Tibial nerve (tissue), 4 donors: Measurements from ENCODE around the gene SART3. TPM values are rescaled to one million over a fixed set of nuclear protein-coding genes. Genes with fewer than 3 reads are reported as not detected.

Experiments used
- DNase-seq, 2 donors: peaks; one replicate each; pipeline ENCODE4 v3.0.0-alpha.2; 2019; ENCODE audit warnings: low spot score in 2 of 2
- H3K27ac ChIP-seq, 4 donors: fragments of 200-600 bp; sonication (generic) in 3 of 4; one replicate each; pipeline ENCODE4 v1.5.1; 2017 to 2019; ENCODE audit warnings: mild to moderate bottlenecking in 1 of 4
- H3K27me3 ChIP-seq, 2 donors: fragments of 200-600 bp; sonication (generic) in 1 of 2; one replicate each; pipeline versions ENCODE4 v1.5.1 to v1.6.0; 2017 to 2019
- H3K36me3 ChIP-seq, 3 donors: fragments of 200-600 bp; sonication (generic); one replicate each; pipeline ENCODE4 v1.5.1; 2018 to 2019
- H3K4me1 ChIP-seq, 4 donors: fragments of 200-600 bp; sonication (generic) in 3 of 4; one replicate each; pipeline ENCODE4 v1.5.1; 2017 to 2019
- H3K4me3 ChIP-seq, 4 donors: fragments of 200-600 bp; sonication (generic) in 3 of 4; one replicate each; pipeline ENCODE4 v1.5.1; 2017 to 2019; ENCODE audit warnings: mild to moderate bottlenecking in 1 of 4, moderate library complexity in 1 of 4
- H3K9me3 ChIP-seq, 4 donors: fragments of 200-600 bp; sonication (generic) in 3 of 4; one replicate each; pipeline ENCODE4 v1.5.1; 2017 to 2019
- CTCF ChIP-seq, 5 experiments: fragments of 200-600 bp in 3 of 5; fragments of 450-650 bp in 2 of 5; sonication (generic) in 3 of 5; IDR thresholded peaks; one replicate each; pipeline ENCODE4 v1.5.1; 2016 to 2019; ENCODE audit warnings: antibody characterized with exemption in 5 of 5, mild to moderate bottlenecking in 3 of 5, moderate library complexity in 2 of 5
- EP300 ChIP-seq, 2 donors: sonication (generic); formaldehyde crosslinking; IDR thresholded peaks; one replicate each; pipeline ENCODE4 v1.6.1; 2017; ENCODE audit warnings: antibody characterized with exemption in 2 of 2, mild to moderate bottlenecking in 1 of 2
- POLR2A ChIP-seq, 2 donors: fragments of 450-650 bp; IDR thresholded peaks; one replicate each; pipeline ENCODE4 v1.6.1; 2017; ENCODE audit warnings: antibody characterized with exemption in 2 of 2, mild to moderate bottlenecking in 2 of 2, moderate library complexity in 2 of 2
- WGBS, 2 donors: methylation state at CpG; one replicate each; pipeline ENCODE4 v1.1.5; 2018; 5-methylcytosine and 5-hydroxymethylcytosine counted together
- total RNA-seq, 4 donors: library from RNA; depleted of rRNA; stranded (reverse); fragments of >200 nt; gene quantifications; one replicate each; pipeline ENCODE4 v1.1.0, GENCODE V29; 2016

The SART3 gene
- total RNA-seq, 4 donors from 2014 or later, result 51.3 to 70.1 (median 63.4) TPM

- H3K9me3 ChIP-seq, result no peaks in the 10 kb centered on the region
- H3K36me3 ChIP-seq, result no peaks in the 10 kb centered on the region
- H3K4me3 ChIP-seq, result no peak overlapping the region
- peaks cover 0 to 35% (median 10%) of the 10 kb centered on the region in 4 donors for H3K4me1 ChIP-seq
- 77 to 82% methylated on average over 9 to 10 of the region's 10 CpGs for WGBS, 2 donors
- DNase-seq, result no peak
- TF ChIP-seq EP300 (IDR thresholded peaks at IDR 0.05), result no peak
- TF ChIP-seq CTCF (IDR thresholded peaks at IDR 0.05), result no peak
- no peak for TF ChIP-seq POLR2A (IDR thresholded peaks at IDR 0.05)
- H3K27me3 ChIP-seq, result no peaks in the 10 kb centered on the region
- H3K27ac ChIP-seq, result peak overlapping the region in 2 of 4 donors; percentile 65 to 78
These were observed 22.2 kb upstream of the SART3 start for GRCh38 chr12:108582978-108583770.

DNA sequence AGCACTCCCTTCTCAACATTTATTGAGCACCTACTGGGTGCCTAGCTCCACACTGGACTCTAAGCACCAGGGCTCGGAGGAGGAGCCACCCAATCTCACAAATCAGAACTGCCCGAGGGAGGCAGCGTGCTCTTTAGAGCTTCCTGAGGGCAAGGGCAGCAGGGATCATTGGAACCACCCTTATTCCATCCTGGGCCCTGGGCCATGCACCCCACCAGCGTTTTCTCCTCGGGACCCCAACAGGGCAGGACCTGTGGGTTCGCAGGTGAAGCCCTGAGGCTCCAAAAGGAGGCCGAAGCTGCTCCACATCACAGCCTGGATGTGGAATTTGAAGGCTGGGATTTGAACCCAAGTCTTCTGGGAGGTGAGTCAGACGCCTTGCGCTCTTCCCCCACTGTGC, 21.5 kb upstream of the SART3 start:
- Histone ChIP-seq H3K27ac (peak overlapping the region in 2 of 4 donors; percentile 65 to 78), H3K4me3 (no peak overlapping the region), H3K4me1 (peaks cover 0 to 35% (median 10%) of the 10 kb centered on the region in 4 donors), H3K9me3 (no peaks in the 10 kb centered on the region), H3K27me3 (no peaks in the 10 kb centered on the region), H3K36me3 (no peaks in the 10 kb centered on the region)
- WGBS, 2 donors, result 81 to 90% methylated on average over 9 of the region's 9 CpGs
- DNase-seq, result no peak
- TF ChIP-seq CTCF (IDR thresholded peaks at IDR 0.05) (no peak), POLR2A (IDR thresholded peaks at IDR 0.05) (no peak), EP300 (IDR thresholded peaks at IDR 0.05) (no peak)

DNA sequence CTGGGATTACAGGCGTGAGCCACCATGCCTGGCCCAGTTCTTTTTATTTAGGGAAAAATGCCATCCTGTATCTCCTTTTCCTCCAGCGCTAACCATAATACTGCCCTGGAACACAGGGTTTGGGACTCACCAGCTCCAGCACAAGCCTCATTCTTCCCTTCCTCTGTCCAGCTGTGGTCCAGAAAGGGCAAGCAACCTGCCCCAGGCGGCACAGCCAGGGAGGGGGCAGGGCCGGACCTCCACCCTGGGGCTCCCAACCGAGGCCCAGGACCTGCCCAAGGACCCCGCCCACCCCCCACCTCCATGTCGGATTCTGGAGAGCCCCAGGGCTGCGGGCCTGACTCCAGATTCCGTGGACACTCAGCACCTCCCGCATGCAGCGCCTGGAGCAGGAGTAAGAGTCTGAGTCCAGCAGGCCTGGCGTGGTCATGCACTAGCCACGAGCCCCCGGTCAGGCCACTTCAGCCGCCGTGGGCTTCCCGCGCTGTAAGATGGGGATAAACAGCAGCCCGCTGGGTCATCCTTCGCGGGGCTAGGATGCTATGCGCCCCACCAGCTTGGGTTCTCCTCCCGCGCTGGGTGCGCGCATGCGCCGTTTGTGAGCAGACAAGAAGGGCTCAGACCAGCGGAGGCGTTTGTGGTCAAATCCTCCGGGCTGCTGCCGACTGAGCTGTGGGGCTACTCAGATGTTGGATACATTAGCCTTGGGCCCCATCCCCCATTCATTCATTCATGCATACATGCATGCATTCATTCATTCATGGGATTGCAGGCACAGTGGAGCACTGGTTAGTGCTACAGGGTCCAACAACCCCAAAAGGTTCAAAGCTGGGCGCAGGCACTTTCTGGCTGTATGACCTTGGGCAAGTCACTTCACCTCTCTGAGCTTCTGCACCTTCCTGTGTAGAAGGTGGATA, 20.6 kb upstream of the SART3 start:
- H3K27me3 ChIP-seq, result no peaks in the 10 kb centered on the region
- peaks cover 0 to 35% (median 10%) of the 10 kb centered on the region in 4 donors for H3K4me1 ChIP-seq
- no peak for TF ChIP-seq CTCF (IDR thresholded peaks at IDR 0.05)
- no peak for TF ChIP-seq POLR2A (IDR thresholded peaks at IDR 0.05)
- no peak for TF ChIP-seq EP300 (IDR thresholded peaks at IDR 0.05)
- H3K36me3 ChIP-seq, result no peaks in the 10 kb centered on the region
- H3K27ac ChIP-seq, result peak overlapping the region in 2 of 4 donors; percentile 65 to 78
- no peak overlapping the region for H3K4me3 ChIP-seq
- no peaks in the 10 kb centered on the region for H3K9me3 ChIP-seq
- no peak for DNase-seq
- 79 to 90% methylated on average over 21 to 33 of the region's 33 CpGs for WGBS, 2 donors

- peak overlapping the region in 2 of 4 donors; percentile 65 to 78 for H3K27ac ChIP-seq
- H3K4me1 ChIP-seq, result peaks cover 0 to 35% (median 10%) of the 10 kb centered on the region in 4 donors
- no peak for TF ChIP-seq CTCF (IDR thresholded peaks at IDR 0.05)
- TF ChIP-seq EP300 (IDR thresholded peaks at IDR 0.05), result peak; percentile 66 to 79
- 43 to 55% methylated on average over 3 of the region's 3 CpGs for WGBS, 2 donors
- H3K4me3 ChIP-seq, result no peak overlapping the region
- no peaks in the 10 kb centered on the region for H3K27me3 ChIP-seq
- H3K36me3 ChIP-seq, result no peaks in the 10 kb centered on the region
- no peaks in the 10 kb centered on the region for H3K9me3 ChIP-seq
- DNase-seq, result peak in 1 of 2 donors; percentile 39
These were observed 19.6 kb upstream of the SART3 start for GRCh38 chr12:108580531-108580930.
